NB4 (cell line): ENCODE data around the gene ESRRA.

Experiments used
- DNase-seq: peaks from one replicate; pipeline ENCODE4 v3.0.0; 2010; ENCODE audit warnings: low read depth
- H3K4me3 ChIP-seq: one replicate; pipeline ENCODE4 v1.5.1; 2011; ENCODE audit warnings: mild to moderate bottlenecking, low read depth, low read length, moderate library complexity
- MYC ChIP-seq: IDR thresholded peaks from 2 replicates; pipeline ENCODE4 v1.6.1; 2011; ENCODE audit warnings: low read depth, low read length
- POLR2A ChIP-seq: IDR thresholded peaks from 2 replicates; pipeline ENCODE4 v1.6.1; 2011; ENCODE audit warnings: mild to moderate bottlenecking; ENCODE audit not compliant: insufficient read length; ENCODE audit errors: extremely low read depth
- TF ChIP-seq, protein P1 (sequence below): IDR thresholded peaks from one replicate; pipeline ENCODE4 v1.5.1; 2012; ENCODE audit warnings: low read depth, low read length
- TF ChIP-seq, protein P2 (sequence below): IDR thresholded peaks from 2 replicates; pipeline ENCODE4 v1.6.1; 2011; ENCODE audit warnings: low read depth, low read length

Gene ESRRA

DNA sequence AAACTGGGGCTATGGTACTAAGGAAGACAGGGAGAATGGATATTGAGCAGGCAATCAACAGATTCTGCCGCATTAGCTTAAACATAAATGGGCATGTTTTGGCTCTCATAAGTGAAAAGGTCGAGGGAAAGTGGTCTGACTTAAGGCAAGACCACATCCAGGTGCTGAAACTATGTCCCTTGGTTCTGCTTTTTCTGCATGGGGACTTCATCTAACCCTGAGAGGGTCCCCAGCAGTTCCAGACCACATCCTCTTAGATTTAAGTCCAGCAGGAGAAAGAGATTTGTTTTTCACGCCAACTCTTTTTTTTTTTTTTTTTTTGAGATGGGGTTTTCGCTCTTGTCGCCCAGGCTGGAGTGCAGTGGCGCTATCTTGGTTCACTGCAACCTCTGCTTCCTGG lies 59.1 kb downstream of the ESRRA start:
- peak; percentile 40 for DNase-seq
- TF ChIP-seq POLR2A = no peak
- TF ChIP-seq, protein P1, sequence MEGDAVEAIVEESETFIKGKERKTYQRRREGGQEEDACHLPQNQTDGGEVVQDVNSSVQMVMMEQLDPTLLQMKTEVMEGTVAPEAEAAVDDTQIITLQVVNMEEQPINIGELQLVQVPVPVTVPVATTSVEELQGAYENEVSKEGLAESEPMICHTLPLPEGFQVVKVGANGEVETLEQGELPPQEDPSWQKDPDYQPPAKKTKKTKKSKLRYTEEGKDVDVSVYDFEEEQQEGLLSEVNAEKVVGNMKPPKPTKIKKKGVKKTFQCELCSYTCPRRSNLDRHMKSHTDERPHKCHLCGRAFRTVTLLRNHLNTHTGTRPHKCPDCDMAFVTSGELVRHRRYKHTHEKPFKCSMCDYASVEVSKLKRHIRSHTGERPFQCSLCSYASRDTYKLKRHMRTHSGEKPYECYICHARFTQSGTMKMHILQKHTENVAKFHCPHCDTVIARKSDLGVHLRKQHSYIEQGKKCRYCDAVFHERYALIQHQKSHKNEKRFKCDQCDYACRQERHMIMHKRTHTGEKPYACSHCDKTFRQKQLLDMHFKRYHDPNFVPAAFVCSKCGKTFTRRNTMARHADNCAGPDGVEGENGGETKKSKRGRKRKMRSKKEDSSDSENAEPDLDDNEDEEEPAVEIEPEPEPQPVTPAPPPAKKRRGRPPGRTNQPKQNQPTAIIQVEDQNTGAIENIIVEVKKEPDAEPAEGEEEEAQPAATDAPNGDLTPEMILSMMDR = no peak
- TF ChIP-seq, protein P2, sequence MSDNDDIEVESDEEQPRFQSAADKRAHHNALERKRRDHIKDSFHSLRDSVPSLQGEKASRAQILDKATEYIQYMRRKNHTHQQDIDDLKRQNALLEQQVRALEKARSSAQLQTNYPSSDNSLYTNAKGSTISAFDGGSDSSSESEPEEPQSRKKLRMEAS = no peak
- TF ChIP-seq MYC = no peak
- no peak overlapping the region for H3K4me3 ChIP-seq

DNA sequence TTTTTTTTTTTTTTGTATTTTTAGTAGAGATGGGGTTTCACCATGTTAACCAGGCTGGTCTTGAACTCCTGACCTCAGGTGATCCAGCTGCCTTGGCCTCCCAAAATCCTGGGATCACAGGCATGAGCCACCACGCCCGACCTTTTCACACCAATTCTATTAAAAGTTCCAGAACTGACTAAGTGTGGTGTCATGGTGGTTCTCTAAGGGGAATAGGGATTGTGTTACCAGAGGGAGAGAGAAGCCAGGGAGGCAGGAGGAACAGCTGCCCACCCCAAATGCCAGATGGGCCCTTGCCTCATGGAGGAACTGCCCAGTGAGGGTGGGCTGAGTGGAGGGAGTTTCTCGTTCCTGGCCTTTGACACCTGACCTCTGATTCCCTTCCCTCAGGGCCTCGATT lies 59.6 kb downstream of the ESRRA start:
- H3K4me3 ChIP-seq = no peak overlapping the region
- TF ChIP-seq, protein P1 = no peak
- TF ChIP-seq POLR2A = no peak
- no peak for TF ChIP-seq MYC
- TF ChIP-seq, protein P2 = no peak
- DNase-seq = no peak
